HepG2 (cell line): ENCODE results near the gene SESN3. TPM values are rescaled to one million over a fixed set of nuclear protein-coding genes. Genes with fewer than 3 reads are reported as not detected.

Source experiments
- ATAC-seq: fragments of 200-7000 bp; cut with Tn5 transposase; 3 replicates; pipeline ENCODE4 v1.9.1; 2020; ENCODE audit warnings: mild to moderate bottlenecking, moderate library complexity
- BruUV-seq: library from RNA; stranded (reverse); fragments of 400-500 nt; replicated peaks from 2 replicates; lab custom pipeline; 2021; lab: Mats Ljungman, UMichigan
- CTCF ChIA-PET: fragments of 300-600 bp; formaldehyde crosslinking; extraction: SDS; loops from one replicate; lab custom pipeline; 2021; ENCODE audit warnings: low total read pairs, inconsistent platforms, low intra/inter-chr PET ratio; lab: Yijun Ruan, JAX
- POLR2A ChIA-PET: fragments of 350-600 bp; sonication (Branson Sonifier 250); formaldehyde crosslinking; loops from one replicate; lab custom pipeline; 2020; ENCODE audit warnings: antibody characterized with exemption, inconsistent platforms; lab: Yijun Ruan, JAX
- DNase-seq: peaks from one replicate; pipeline ENCODE4 v3.0.0-alpha.2; 2015; ENCODE audit warnings: low spot score
- FAIRE-seq: peaks from 3 replicates; lab custom pipeline; 2011; peaks lifted over from hg19 to GRCh38; lab: Jason Lieb, UNC
- H2AFZ ChIP-seq: one replicate; pipeline ENCODE4 v1.6.1; 2011; ENCODE audit warnings: low read length, inconsistent platforms
- H3K27ac ChIP-seq: fragments of 300-600 bp; 3 replicates; pipeline ENCODE4 v1.8.0; 2011; ENCODE audit warnings: mixed run types, mild to moderate bottlenecking, mixed read lengths, low read length, inconsistent platforms; ENCODE audit not compliant: insufficient read depth; ENCODE audit errors: extremely low read length
- H3K27me3 ChIP-seq, 2 experiments: fragments of 200-600 bp in 1 of 2; 2 replicates in 1 of 2; 3 replicates in 1 of 2; pipeline versions ENCODE4 v1.6.0 to v1.8.0; 2011; ENCODE audit warnings: low read length in 2 of 2, mild to moderate bottlenecking in 2 of 2, moderate library complexity in 2 of 2, inconsistent platforms in 1 of 2; ENCODE audit not compliant: insufficient read depth in 2 of 2, control insufficient read depth in 1 of 2
- H3K36me3 ChIP-seq, 2 experiments: fragments of 200-600 bp in 1 of 2; replicated peaks in 1 of 2; 2 replicates in 1 of 2; 3 replicates in 1 of 2; pipeline versions ENCODE4 v1.5.1 to v1.8.0; 2011; ENCODE audit warnings: low read length in 2 of 2, inconsistent platforms in 1 of 2; ENCODE audit not compliant: insufficient read depth in 2 of 2, control insufficient read depth in 1 of 2
- H3K4me1 ChIP-seq: 2 replicates; pipeline ENCODE4 v1.5.1; 2012; ENCODE audit warnings: low read length, inconsistent platforms; ENCODE audit not compliant: insufficient read depth
- H3K4me2 ChIP-seq: 2 replicates; pipeline ENCODE4 v1.6.0; 2011; ENCODE audit warnings: low read depth, low read length, inconsistent platforms
- H3K4me3 ChIP-seq, 3 experiments: fragments of 200-600 bp in 1 of 3; sonication (generic), shearing (Covaris generic) in 1 of 3; replicated peaks in 1 of 3; 2 replicates each; pipeline ENCODE4 v1.5.1; 2011 to 2016; ENCODE audit warnings: low read length in 3 of 3, inconsistent platforms in 2 of 3, low read depth in 2 of 3, mild to moderate bottlenecking in 2 of 3, control low read depth in 1 of 3, mixed read lengths in 1 of 3; ENCODE audit not compliant: insufficient read depth in 1 of 3
- H3K79me2 ChIP-seq: one replicate; pipeline ENCODE4 v1.6.1; 2011; ENCODE audit warnings: low read length, inconsistent platforms; ENCODE audit not compliant: insufficient read depth
- H3K9ac ChIP-seq: 2 replicates; pipeline ENCODE4 v1.6.0; 2011; ENCODE audit warnings: mild to moderate bottlenecking, low read depth, low read length, inconsistent platforms; ENCODE audit not compliant: insufficient read depth
- H3K9me3 ChIP-seq: 2 replicates; pipeline ENCODE4 v1.5.1; 2012; ENCODE audit warnings: mild to moderate bottlenecking, low read length
- H4K20me1 ChIP-seq: 2 replicates; pipeline ENCODE4 v1.6.0; 2011; ENCODE audit warnings: inconsistent platforms, mild to moderate bottlenecking, low read length, moderate library complexity; ENCODE audit not compliant: insufficient read depth
- CHD2 ChIP-seq: IDR thresholded peaks from 2 replicates; pipeline ENCODE4 v1.6.1; 2011; ENCODE audit warnings: low read depth, low read length, improper control_type of control experiment
- CHD4 ChIP-seq: fragments of 200-600 bp; sonication (generic); IDR thresholded peaks from 2 replicates; pipeline ENCODE4 v1.7.0; 2017; ENCODE audit warnings: mild to moderate bottlenecking, low read length, borderline replicate concordance
- DMAP1 ChIP-seq: IDR thresholded peaks from 2 replicates; pipeline ENCODE4 v1.6.1; 2016
- EZH2 ChIP-seq: conservative IDR thresholded peaks from 2 replicates; pipeline ENCODE4 v1.6.1; 2012; ENCODE audit warnings: mild to moderate bottlenecking, low read depth, low read length, moderate library complexity
- HOXA5 ChIP-seq: sonication (generic); formaldehyde crosslinking; IDR thresholded peaks from 2 replicates; pipeline ENCODE4 v1.4.0; 2020; ENCODE audit warnings: missing genetic modification reagents
- MATR3 ChIP-seq: sonication (generic); formaldehyde crosslinking; IDR thresholded peaks from 2 replicates; pipeline ENCODE4 v1.4.0; 2020; ENCODE audit warnings: missing genetic modification reagents
- MEIS2 ChIP-seq: sonication (generic); formaldehyde crosslinking; IDR thresholded peaks from 2 replicates; pipeline ENCODE4 v1.9.0; 2021; ENCODE audit warnings: mild to moderate bottlenecking, missing genetic modification reagents
- MTA1 ChIP-seq: sonication (generic); formaldehyde crosslinking; IDR thresholded peaks from 2 replicates; pipeline ENCODE4 v1.4.0; 2020; ENCODE audit warnings: missing genetic modification reagents, mild to moderate bottlenecking, borderline replicate concordance
- PBX2 ChIP-seq: IDR thresholded peaks from 2 replicates; pipeline ENCODE4 v1.6.1; 2016; ENCODE audit warnings: control low read depth
- POLR2AphosphoS5 ChIP-seq: IDR thresholded peaks from 2 replicates; pipeline ENCODE4 v1.6.1; 2012; ENCODE audit warnings: low read depth, low read length
- TBP ChIP-seq: sonication (generic); formaldehyde crosslinking; IDR thresholded peaks from 2 replicates; pipeline ENCODE4 v1.5.0; 2020; ENCODE audit warnings: missing genetic modification reagents
- ZNF225 ChIP-seq: sonication (generic); formaldehyde crosslinking; IDR thresholded peaks from 2 replicates; pipeline ENCODE4 v1.4.0; 2020; ENCODE audit warnings: mild to moderate bottlenecking, missing genetic modification reagents
- ZNF280D ChIP-seq: sonication (generic); formaldehyde crosslinking; IDR thresholded peaks from 2 replicates; pipeline ENCODE4 v1.5.1; 2020; ENCODE audit warnings: mild to moderate bottlenecking, missing genetic modification reagents
- ZNF414 ChIP-seq: sonication (generic); formaldehyde crosslinking; IDR thresholded peaks from 2 replicates; pipeline ENCODE4 v1.5.0; 2020; ENCODE audit warnings: missing genetic modification reagents
- ZNF556 ChIP-seq: sonication (generic); formaldehyde crosslinking; IDR thresholded peaks from 2 replicates; pipeline ENCODE4 v1.4.0; 2020; ENCODE audit warnings: mild to moderate bottlenecking, missing genetic modification reagents, borderline replicate concordance
- ZNF605 ChIP-seq: sonication (generic); formaldehyde crosslinking; IDR thresholded peaks from 2 replicates; pipeline ENCODE4 v1.8.0; 2022; ENCODE audit warnings: mild to moderate bottlenecking, missing genetic modification reagents
- WGBS: methylation state at CpG from one replicate; pipeline ENCODE4 v1.1.6; 2017; ENCODE audit warnings: low lambda C conversion rate; 5-methylcytosine and 5-hydroxymethylcytosine counted together
- in situ Hi-C: cut with HindIII; loops from 2 replicates; pipeline ENCODE4 v1.10.0; 2017; ENCODE audit warnings: low pct_unique_long_range_greater_than_20kb; ENCODE audit not compliant: extremely low pct_ligation_motif_present
- intact Hi-C: fragments of 100-400 bp; cut with micrococcal nuclease; formaldehyde crosslinking; loops from one replicate; pipeline ENCODE4 v1.10.0; 2022; ENCODE audit not compliant: unreplicated experiment
- polyA plus RNA-seq, 8 experiments: library from polyadenylated mRNA; depleted of rRNA in 3 of 8; stranded (reverse) in 7 of 8; unstranded in 1 of 8; fragments of >200 nt; fragmentation: Illumina TruSeq in 4 of 8; extraction: Trizol in 4 of 8; gene quantifications; 2 replicates each; pipeline versions ENCODE4 v1.2.1 to v1.2.3, GENCODE V29; 2011 to 2016; ENCODE audit warnings: low read depth in 4 of 8, missing spikeins in 1 of 8, mixed read lengths in 1 of 8; ENCODE audit not compliant: insufficient read depth in 1 of 8
- total RNA-seq, 5 experiments: library from RNA; depleted of rRNA; stranded (reverse); fragments of >200 nt; fragmentation: Illumina TruSeq; extraction: Trizol; gene quantifications; 2 replicates each; pipeline ENCODE4 v1.2.3, GENCODE V29; 2016; ENCODE audit warnings: low read depth in 1 of 5

The SESN3 gene
- total and polyA plus RNA-seq, 2 of the 13 experiments (the other 11 are each of a cell fraction or from before 2014, with no cell fraction given): 0.53 to 0.86 TPM

- H3K36me3 ChIP-seq: no peaks in the 10 kb centered on the region
These were observed 30.1 kb downstream of the SESN3 start for GRCh38 chr11:95200781-95201457.

GRCh38 chr11:95195831-95196230, 35.2 kb downstream of the SESN3 start:
- CTCF ChIA-PET: no interaction called here
- Histone ChIP-seq H3K79me2 (no peaks in the 10 kb centered on the region), H3K4me1 (no peaks in the 10 kb centered on the region), H3K4me2 (no peak overlapping the region), H4K20me1 (no peaks in the 10 kb centered on the region), H3K9me3 (no peaks in the 10 kb centered on the region), H3K4me3 (no peak overlapping the region), H3K36me3 (no peaks in the 10 kb centered on the region), H3K27ac (no peak overlapping the region), H3K27me3 (no peaks in the 10 kb centered on the region), H2AFZ (no peak overlapping the region), H3K9ac (no peak overlapping the region)
- 30% methylated on average over 5 of the region's 5 CpGs for WGBS
- intact Hi-C loops (no loop called here), in situ Hi-C loops (no loop called here)
- DNase-seq (no peak), ATAC-seq (no peak), FAIRE-seq (no peak)
- POLR2A ChIA-PET: no interaction called here
- no TSS peak for BruUV-seq
- TF ChIP-seq TBP: no peak
- no peak for TF ChIP-seq ZNF605 (CRISPR knock-in tag)
- no peak for TF ChIP-seq HOXA5 (CRISPR knock-in tag)
- no peak for TF ChIP-seq PBX2 (CRISPR knock-in tag)
- no peak for TF ChIP-seq ZNF280D
- no peak for TF ChIP-seq ZNF556 (CRISPR knock-in tag)
- TF ChIP-seq ZNF414 (CRISPR knock-in tag): no peak

More at GRCh38 chr11:95200781-95201457, 30.1 kb downstream of the SESN3 start:
- intact Hi-C loops: no loop called here
- no peak overlapping the region for H2AFZ ChIP-seq
- H4K20me1 ChIP-seq: no peaks in the 10 kb centered on the region
- in situ Hi-C loops: no loop called here
- H3K4me2 ChIP-seq: no peak overlapping the region
- ATAC-seq (no peak), FAIRE-seq (no peak), DNase-seq (no peak)
- no TSS peak for BruUV-seq
- H3K4me3 ChIP-seq: no peak overlapping the region
- no peaks in the 10 kb centered on the region for H3K9me3 ChIP-seq
- ChIA-PET POLR2A (no interaction called here), CTCF (no interaction called here)
- no peak overlapping the region for H3K27ac ChIP-seq
- no peaks in the 10 kb centered on the region for H3K27me3 ChIP-seq
- no peak overlapping the region for H3K9ac ChIP-seq
- no peaks in the 10 kb centered on the region for H3K79me2 ChIP-seq
- 44% methylated on average over 4 of the region's 4 CpGs for WGBS
- no peaks in the 10 kb centered on the region for H3K4me1 ChIP-seq
- no peak for TF ChIP-seq CHD2
- no peak for TF ChIP-seq POLR2AphosphoS5
- no peak for TF ChIP-seq DMAP1 (CRISPR knock-in tag)
- TF ChIP-seq CHD4: no peak
- no peak for TF ChIP-seq MATR3 (CRISPR knock-in tag)
- TF ChIP-seq MEIS2 (CRISPR knock-in tag): no peak
- no peak for TF ChIP-seq EZH2
- TF ChIP-seq ZNF225 (CRISPR knock-in tag): no peak
- no peak for TF ChIP-seq MTA1
